GM23338 (cell line): Measurements from ENCODE around the gene PADI1. TPM values are rescaled to one million over a fixed set of nuclear protein-coding genes. Genes with fewer than 3 reads are reported as not detected.

Source experiments
- ATAC-seq: fragments of 200-7000 bp; cut with Tn5 transposase; 3 replicates; pipeline ENCODE4 v1.9.1; 2020
- DNase-seq: peaks from one replicate; pipeline ENCODE4 v3.0.0-alpha.2; 2015; ENCODE audit warnings: low spot score
- H2AFZ ChIP-seq: fragments of 200-600 bp; sonication (generic); 2 replicates; pipeline ENCODE4 v1.8.0; 2016; ENCODE audit warnings: antibody characterized with exemption, mild to moderate bottlenecking, moderate library complexity
- H3F3A ChIP-seq: fragments of 200-600 bp; sonication (generic); replicated peaks from 2 replicates; pipeline ENCODE4 v1.8.0; 2017; ENCODE audit warnings: antibody characterized with exemption, mixed run types, low read depth
- H3K27ac ChIP-seq: fragments of 200-600 bp; sonication (generic); 2 replicates; pipeline ENCODE4 v1.6.1; 2016; ENCODE audit warnings: low read depth
- H3K27me3 ChIP-seq: fragments of 200-600 bp; sonication (generic); 2 replicates; pipeline ENCODE4 v1.8.0; 2016; ENCODE audit warnings: mild to moderate bottlenecking, mixed run types, moderate library complexity; ENCODE audit not compliant: insufficient read depth
- H3K36me3 ChIP-seq: fragments of 200-600 bp; sonication (generic); 2 replicates; pipeline ENCODE4 v1.8.0; 2016; ENCODE audit warnings: mild to moderate bottlenecking; ENCODE audit not compliant: insufficient read depth
- H3K4me1 ChIP-seq: fragments of 200-600 bp; sonication (generic); 2 replicates; pipeline ENCODE4 v1.8.0; 2016; ENCODE audit warnings: mild to moderate bottlenecking, moderate library complexity; ENCODE audit not compliant: insufficient read depth
- H3K4me2 ChIP-seq: fragments of 200-600 bp; sonication (generic); 2 replicates; pipeline ENCODE4 v1.7.1; 2017; ENCODE audit warnings: mixed run types
- H3K4me3 ChIP-seq: fragments of 200-600 bp; sonication (generic); 2 replicates; pipeline ENCODE4 v1.6.1; 2016; ENCODE audit warnings: mixed run types
- H3K79me2 ChIP-seq: fragments of 200-600 bp; sonication (generic); replicated peaks from 2 replicates; pipeline ENCODE4 v1.8.0; 2017; ENCODE audit warnings: mild to moderate bottlenecking; ENCODE audit not compliant: insufficient read depth
- H3K9me2 ChIP-seq: fragments of 200-600 bp; sonication (generic); 2 replicates; pipeline ENCODE4 v1.8.0; 2017; ENCODE audit not compliant: insufficient read depth
- H4K20me1 ChIP-seq: fragments of 200-600 bp; sonication (generic); replicated peaks from 2 replicates; pipeline ENCODE4 v1.8.0; 2017; ENCODE audit warnings: mild to moderate bottlenecking; ENCODE audit not compliant: insufficient read depth
- H3K27ac Mint-ChIP-seq: 2 replicates; pipeline ENCODE4 v1.8.0; 2020; ENCODE audit warnings: inconsistent platforms, mild to moderate bottlenecking, moderate library complexity, mixed read lengths
- H3K27me3 Mint-ChIP-seq: 3 replicates; pipeline ENCODE4 v1.8.0; 2022; ENCODE audit warnings: low read depth, mild to moderate bottlenecking, moderate library complexity, mixed read lengths, inconsistent platforms; ENCODE audit not compliant: insufficient read depth, poor library complexity
- H3K36me3 Mint-ChIP-seq: 3 replicates; pipeline ENCODE4 v1.8.0; 2021; ENCODE audit warnings: low read depth, mild to moderate bottlenecking, inconsistent platforms, moderate library complexity, mixed read lengths
- H3K4me1 Mint-ChIP-seq: 3 replicates; pipeline ENCODE4 v1.8.0; 2020; ENCODE audit warnings: mild to moderate bottlenecking, inconsistent platforms, mixed read lengths
- H3K4me3 Mint-ChIP-seq: 3 replicates; pipeline ENCODE4 v1.8.0; 2021; ENCODE audit warnings: moderate library complexity, mild to moderate bottlenecking, inconsistent platforms, mixed read lengths
- H3K9me3 Mint-ChIP-seq: 3 replicates; pipeline ENCODE4 v1.8.0; 2020; ENCODE audit warnings: moderate library complexity, mild to moderate bottlenecking, inconsistent platforms, mixed read lengths
- EZH2 ChIP-seq: fragments of 200-600 bp; sonication (generic); IDR thresholded peaks from one replicate; pipeline ENCODE4 v1.8.0; 2017; ENCODE audit warnings: antibody characterized with exemption, mild to moderate bottlenecking, low read depth; ENCODE audit not compliant: unreplicated experiment
- JUNB ChIP-seq: IDR thresholded peaks from one replicate; pipeline ENCODE4 v1.6.1; 2016; ENCODE audit warnings: antibody characterized with exemption; ENCODE audit not compliant: unreplicated experiment
- polyA plus RNA-seq: library from polyadenylated mRNA; unstranded; fragments of >200 nt; fragmentation: Nextera tagmentation; extraction: Ambion mirVana; gene quantifications from 2 replicates; pipeline ENCODE4 v1.2.1, GENCODE V29; 2016
- total RNA-seq: library from RNA; depleted of rRNA; stranded (reverse); fragments of >200 nt; shearing (Covaris generic); gene quantifications from 2 replicates; pipeline ENCODE4 v1.2.3, GENCODE V29; 2014
- TF ChIP-seq, protein P1 (sequence below): fragments of 250-450 bp; sonication (Bioruptor Pico); IDR thresholded peaks from 2 replicates; pipeline ENCODE4 v1.5.0; 2020; ENCODE audit warnings: mild to moderate bottlenecking, moderate library complexity
- TF ChIP-seq, protein P2 (sequence below): IDR thresholded peaks from 2 replicates; pipeline ENCODE4 v1.6.1; 2016; ENCODE audit warnings: antibody characterized with exemption
- TF ChIP-seq, protein P3 (sequence below), 2 experiments: fragments of 200-600 bp in 1 of 2; sonication (generic) in 1 of 2; conservative IDR thresholded peaks; 2 replicates each; pipeline versions ENCODE4 v1.5.1 to v1.6.1; 2016 to 2017; ENCODE audit warnings: antibody characterized with exemption in 2 of 2, low read depth in 2 of 2, mild to moderate bottlenecking in 2 of 2, moderate library complexity in 1 of 2

Gene PADI1
- total and polyA plus RNA-seq, 2 experiments from 2014 or later = 0.26 to 0.28 TPM

DNA sequence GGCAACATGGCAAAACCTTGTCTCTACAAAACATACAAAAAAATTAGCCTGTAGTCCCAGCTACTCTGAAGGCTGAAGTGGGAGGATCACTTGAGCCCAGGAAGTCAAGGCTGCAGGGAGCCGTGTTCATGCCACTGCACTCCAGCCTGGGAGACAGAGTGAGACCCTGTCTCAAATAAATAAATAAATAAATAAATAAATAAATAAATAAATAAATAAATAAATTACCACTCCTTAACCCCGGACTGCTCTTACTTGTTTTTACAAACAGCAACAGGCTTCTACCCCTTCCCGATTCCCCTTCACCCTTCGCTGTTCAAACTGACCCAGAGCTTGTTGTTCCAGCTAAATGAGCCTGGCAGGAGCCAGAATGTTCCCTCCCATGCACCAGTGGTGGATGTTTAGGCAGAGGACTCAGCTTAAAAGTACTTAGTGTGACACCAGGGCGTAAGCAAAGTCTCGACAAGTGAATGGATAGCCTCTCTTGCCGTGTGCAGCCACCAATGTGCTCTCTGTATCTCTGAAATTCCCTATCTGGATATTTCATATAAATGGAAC, 22.5 kb downstream of the PADI1 start (continued):
- TF ChIP-seq, protein P1, sequence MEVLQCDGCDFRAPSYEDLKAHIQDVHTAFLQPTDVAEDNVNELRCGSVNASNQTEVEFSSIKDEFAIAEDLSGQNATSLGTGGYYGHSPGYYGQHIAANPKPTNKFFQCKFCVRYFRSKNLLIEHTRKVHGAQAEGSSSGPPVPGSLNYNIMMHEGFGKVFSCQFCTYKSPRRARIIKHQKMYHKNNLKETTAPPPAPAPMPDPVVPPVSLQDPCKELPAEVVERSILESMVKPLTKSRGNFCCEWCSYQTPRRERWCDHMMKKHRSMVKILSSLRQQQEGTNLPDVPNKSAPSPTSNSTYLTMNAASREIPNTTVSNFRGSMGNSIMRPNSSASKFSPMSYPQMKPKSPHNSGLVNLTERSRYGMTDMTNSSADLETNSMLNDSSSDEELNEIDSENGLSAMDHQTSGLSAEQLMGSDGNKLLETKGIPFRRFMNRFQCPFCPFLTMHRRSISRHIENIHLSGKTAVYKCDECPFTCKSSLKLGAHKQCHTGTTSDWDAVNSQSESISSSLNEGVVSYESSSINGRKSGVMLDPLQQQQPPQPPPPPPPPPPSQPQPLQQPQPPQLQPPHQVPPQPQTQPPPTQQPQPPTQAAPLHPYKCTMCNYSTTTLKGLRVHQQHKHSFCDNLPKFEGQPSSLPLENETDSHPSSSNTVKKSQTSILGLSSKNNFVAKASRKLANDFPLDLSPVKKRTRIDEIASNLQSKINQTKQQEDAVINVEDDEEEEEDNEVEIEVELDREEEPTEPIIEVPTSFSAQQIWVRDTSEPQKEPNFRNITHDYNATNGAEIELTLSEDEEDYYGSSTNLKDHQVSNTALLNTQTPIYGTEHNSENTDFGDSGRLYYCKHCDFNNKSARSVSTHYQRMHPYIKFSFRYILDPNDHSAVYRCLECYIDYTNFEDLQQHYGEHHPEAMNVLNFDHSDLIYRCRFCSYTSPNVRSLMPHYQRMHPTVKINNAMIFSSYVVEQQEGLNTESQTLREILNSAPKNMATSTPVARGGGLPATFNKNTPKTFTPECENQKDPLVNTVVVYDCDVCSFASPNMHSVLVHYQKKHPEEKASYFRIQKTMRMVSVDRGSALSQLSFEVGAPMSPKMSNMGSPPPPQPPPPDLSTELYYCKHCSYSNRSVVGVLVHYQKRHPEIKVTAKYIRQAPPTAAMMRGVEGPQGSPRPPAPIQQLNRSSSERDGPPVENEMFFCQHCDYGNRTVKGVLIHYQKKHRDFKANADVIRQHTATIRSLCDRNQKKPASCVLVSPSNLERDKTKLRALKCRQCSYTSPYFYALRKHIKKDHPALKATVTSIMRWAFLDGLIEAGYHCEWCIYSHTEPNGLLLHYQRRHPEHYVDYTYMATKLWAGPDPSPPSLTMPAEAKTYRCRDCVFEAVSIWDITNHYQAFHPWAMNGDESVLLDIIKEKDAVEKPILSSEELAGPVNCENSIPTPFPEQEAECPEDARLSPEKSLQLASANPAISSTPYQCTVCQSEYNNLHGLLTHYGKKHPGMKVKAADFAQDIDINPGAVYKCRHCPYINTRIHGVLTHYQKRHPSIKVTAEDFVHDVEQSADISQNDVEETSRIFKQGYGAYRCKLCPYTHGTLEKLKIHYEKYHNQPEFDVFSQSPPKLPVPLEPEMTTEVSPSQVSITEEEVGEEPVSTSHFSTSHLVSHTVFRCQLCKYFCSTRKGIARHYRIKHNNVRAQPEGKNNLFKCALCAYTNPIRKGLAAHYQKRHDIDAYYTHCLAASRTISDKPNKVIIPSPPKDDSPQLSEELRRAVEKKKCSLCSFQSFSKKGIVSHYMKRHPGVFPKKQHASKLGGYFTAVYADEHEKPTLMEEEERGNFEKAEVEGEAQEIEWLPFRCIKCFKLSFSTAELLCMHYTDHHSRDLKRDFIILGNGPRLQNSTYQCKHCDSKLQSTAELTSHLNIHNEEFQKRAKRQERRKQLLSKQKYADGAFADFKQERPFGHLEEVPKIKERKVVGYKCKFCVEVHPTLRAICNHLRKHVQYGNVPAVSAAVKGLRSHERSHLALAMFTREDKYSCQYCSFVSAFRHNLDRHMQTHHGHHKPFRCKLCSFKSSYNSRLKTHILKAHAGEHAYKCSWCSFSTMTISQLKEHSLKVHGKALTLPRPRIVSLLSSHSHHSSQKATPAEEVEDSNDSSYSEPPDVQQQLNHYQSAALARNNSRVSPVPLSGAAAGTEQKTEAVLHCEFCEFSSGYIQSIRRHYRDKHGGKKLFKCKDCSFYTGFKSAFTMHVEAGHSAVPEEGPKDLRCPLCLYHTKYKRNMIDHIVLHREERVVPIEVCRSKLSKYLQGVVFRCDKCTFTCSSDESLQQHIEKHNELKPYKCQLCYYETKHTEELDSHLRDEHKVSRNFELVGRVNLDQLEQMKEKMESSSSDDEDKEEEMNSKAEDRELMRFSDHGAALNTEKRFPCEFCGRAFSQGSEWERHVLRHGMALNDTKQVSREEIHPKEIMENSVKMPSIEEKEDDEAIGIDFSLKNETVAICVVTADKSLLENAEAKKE (CRISPR knock-in tag) = no peak
- TF ChIP-seq EZH2 = no peak
- TF ChIP-seq, protein P2, sequence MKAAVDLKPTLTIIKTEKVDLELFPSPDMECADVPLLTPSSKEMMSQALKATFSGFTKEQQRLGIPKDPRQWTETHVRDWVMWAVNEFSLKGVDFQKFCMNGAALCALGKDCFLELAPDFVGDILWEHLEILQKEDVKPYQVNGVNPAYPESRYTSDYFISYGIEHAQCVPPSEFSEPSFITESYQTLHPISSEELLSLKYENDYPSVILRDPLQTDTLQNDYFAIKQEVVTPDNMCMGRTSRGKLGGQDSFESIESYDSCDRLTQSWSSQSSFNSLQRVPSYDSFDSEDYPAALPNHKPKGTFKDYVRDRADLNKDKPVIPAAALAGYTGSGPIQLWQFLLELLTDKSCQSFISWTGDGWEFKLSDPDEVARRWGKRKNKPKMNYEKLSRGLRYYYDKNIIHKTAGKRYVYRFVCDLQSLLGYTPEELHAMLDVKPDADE = no peak
- TF ChIP-seq, protein P3, sequence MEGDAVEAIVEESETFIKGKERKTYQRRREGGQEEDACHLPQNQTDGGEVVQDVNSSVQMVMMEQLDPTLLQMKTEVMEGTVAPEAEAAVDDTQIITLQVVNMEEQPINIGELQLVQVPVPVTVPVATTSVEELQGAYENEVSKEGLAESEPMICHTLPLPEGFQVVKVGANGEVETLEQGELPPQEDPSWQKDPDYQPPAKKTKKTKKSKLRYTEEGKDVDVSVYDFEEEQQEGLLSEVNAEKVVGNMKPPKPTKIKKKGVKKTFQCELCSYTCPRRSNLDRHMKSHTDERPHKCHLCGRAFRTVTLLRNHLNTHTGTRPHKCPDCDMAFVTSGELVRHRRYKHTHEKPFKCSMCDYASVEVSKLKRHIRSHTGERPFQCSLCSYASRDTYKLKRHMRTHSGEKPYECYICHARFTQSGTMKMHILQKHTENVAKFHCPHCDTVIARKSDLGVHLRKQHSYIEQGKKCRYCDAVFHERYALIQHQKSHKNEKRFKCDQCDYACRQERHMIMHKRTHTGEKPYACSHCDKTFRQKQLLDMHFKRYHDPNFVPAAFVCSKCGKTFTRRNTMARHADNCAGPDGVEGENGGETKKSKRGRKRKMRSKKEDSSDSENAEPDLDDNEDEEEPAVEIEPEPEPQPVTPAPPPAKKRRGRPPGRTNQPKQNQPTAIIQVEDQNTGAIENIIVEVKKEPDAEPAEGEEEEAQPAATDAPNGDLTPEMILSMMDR (conservative IDR thresholded peaks at IDR 0.05; ENCODE audit: low read depth in 2 of 2) = no peak
- TF ChIP-seq JUNB = no peak

DNA sequence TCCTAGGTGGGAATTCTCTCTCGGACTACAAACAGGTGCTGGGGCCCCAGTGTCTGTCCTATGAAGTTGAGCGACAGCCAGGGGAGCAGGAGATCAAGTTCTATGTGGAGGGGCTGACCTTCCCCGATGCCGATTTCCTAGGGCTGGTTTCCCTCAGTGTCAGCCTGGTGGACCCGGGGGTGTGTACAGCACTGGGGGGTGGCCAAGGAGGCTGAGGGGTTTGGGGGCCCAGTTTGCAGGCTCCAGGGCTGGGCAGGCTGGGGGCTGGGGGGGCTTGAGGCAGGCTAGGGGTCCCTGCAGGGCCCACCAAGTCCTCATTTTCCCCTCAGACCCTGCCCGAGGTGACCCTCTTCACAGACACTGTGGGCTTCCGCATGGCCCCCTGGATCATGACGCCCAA, 23.7 kb downstream of the PADI1 start:
- H3K27me3 Mint-ChIP-seq = peaks cover 13% of the 10 kb centered on the region
- Histone ChIP-seq H3F3A (no peaks in the 10 kb centered on the region), H3K36me3 (no peaks in the 10 kb centered on the region), H3K4me1 (0 out of 2 replicates have a peak, but pooled peaks cover 6% of the 10 kb centered on the region), H3K9me2 (no peaks in the 10 kb centered on the region), H4K20me1 (no peaks in the 10 kb centered on the region), H3K79me2 (no peaks in the 10 kb centered on the region), H3K4me3 (no peak overlapping the region), H3K4me2 (no peak overlapping the region), H3K27ac (no peak overlapping the region), H3K27me3 (no peaks in the 10 kb centered on the region), H2AFZ (no peak overlapping the region)
- TF ChIP-seq, protein P3 (conservative IDR thresholded peaks at IDR 0.05; ENCODE audit: low read depth in 2 of 2) = no peak
- no peak overlapping the region for H3K4me3 Mint-ChIP-seq
- H3K36me3 Mint-ChIP-seq = no peaks in the 10 kb centered on the region
- no peaks in the 10 kb centered on the region for H3K9me3 Mint-ChIP-seq
- ATAC-seq (no peak), DNase-seq (no peak)
- no peak overlapping the region for H3K27ac Mint-ChIP-seq
- peaks cover 5% of the 10 kb centered on the region for H3K4me1 Mint-ChIP-seq
